ENCODE measurements around the gene CKMT2.

DNA sequence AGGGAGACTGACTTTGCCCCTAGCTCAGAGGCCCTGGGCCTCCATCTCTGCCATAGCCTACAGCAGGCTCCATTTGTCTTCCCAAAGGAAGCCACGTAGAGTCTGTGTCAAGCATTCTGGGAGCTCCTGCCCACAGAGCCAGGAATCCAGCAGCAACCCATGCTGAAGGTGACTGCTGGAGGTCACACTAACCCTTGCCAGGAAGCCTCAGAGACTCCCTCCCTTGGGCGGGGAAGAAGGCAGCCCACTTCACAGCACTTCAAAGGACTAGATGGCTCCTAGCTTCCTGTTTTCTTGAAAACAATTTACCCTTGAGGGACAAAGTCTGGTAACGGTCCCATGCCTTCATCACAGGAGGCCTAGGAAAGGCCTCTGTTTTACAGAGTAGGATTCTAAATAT lies 1.7 kb downstream of the CKMT2 start:
- no peak for TF ChIP-seq POLR2A (IDR thresholded peaks at IDR 0.05)
- TF ChIP-seq, protein P1, sequence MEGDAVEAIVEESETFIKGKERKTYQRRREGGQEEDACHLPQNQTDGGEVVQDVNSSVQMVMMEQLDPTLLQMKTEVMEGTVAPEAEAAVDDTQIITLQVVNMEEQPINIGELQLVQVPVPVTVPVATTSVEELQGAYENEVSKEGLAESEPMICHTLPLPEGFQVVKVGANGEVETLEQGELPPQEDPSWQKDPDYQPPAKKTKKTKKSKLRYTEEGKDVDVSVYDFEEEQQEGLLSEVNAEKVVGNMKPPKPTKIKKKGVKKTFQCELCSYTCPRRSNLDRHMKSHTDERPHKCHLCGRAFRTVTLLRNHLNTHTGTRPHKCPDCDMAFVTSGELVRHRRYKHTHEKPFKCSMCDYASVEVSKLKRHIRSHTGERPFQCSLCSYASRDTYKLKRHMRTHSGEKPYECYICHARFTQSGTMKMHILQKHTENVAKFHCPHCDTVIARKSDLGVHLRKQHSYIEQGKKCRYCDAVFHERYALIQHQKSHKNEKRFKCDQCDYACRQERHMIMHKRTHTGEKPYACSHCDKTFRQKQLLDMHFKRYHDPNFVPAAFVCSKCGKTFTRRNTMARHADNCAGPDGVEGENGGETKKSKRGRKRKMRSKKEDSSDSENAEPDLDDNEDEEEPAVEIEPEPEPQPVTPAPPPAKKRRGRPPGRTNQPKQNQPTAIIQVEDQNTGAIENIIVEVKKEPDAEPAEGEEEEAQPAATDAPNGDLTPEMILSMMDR (IDR thresholded peaks at IDR 0.05) = no peak
